ENCODE results near the gene KICS2. TPM values are rescaled to one million over a fixed set of nuclear protein-coding genes. Genes with fewer than 3 reads are reported as not detected.

The KICS2 gene
- total and polyA plus RNA-seq, 2 of the 13 experiments (the other 11 are each of a cell fraction or from before 2014, with no cell fraction given): 3.5 to 6.6 TPM

- TF ChIP-seq CREB3 (CRISPR knock-in tag; IDR thresholded peaks at IDR 0.05) (peak; percentile 33; the same call in 1 of the 2 replicates), U2AF2 (IDR thresholded peaks at IDR 0.05; ENCODE audit: low read depth, low read length) (no peak), ZNF530 (CRISPR knock-in tag; IDR thresholded peaks at IDR 0.05; ENCODE audit: low read depth) (no peak), ZNF724P (CRISPR knock-in tag; IDR thresholded peaks at IDR 0.05; ENCODE audit: borderline replicate concordance) (peak; percentile 20; the same call in 1 of the 2 replicates), ZNF615 (CRISPR knock-in tag; IDR thresholded peaks at IDR 0.05; ENCODE audit: borderline replicate concordance) (no peak), ZNF407 (CRISPR knock-in tag; IDR thresholded peaks at IDR 0.05; ENCODE audit: not compliant biosample characterization) (peak; percentile 64), MYPOP (CRISPR knock-in tag; IDR thresholded peaks at IDR 0.05) (peak; percentile 60; the same call in 1 of the 2 replicates), ZNF850 (CRISPR knock-in tag; conservative IDR thresholded peaks at IDR 0.05) (no peak), HDAC2 (CRISPR knock-in tag; IDR thresholded peaks at IDR 0.05) (no peak; the same call in 1 of the 2 replicates), ZNF678 (CRISPR knock-in tag; IDR thresholded peaks at IDR 0.05) (no peak), EEA1 (CRISPR knock-in tag; IDR thresholded peaks at IDR 0.05; ENCODE audit: borderline replicate concordance) (peak; percentile 93; the same call in 1 of the 2 replicates), MEIS1 (CRISPR knock-in tag; IDR thresholded peaks at IDR 0.05; ENCODE audit: borderline replicate concordance) (0 out of 2 replicates have a peak, but pooled peaks have one; percentile 66), ZSCAN12 (CRISPR knock-in tag; IDR thresholded peaks at IDR 0.05) (no peak), PITX1 (CRISPR knock-in tag; IDR thresholded peaks at IDR 0.05) (peak; percentile 64), LRRFIP1 (CRISPR knock-in tag; conservative IDR thresholded peaks at IDR 0.05) (no peak)
Observed at GRCh38 chr12:64222009-64222765, at the start of gene KICS2 (continued).
